Retina (tissue), 1 donor: ENCODE data around the gene QRFP.

ENCODE experiments used
- DNase-seq: peaks from one replicate; pipeline ENCODE4 v3.0.0-alpha.2; 2016

QRFP gene

GRCh38 chr9:130888146-130888885 is 8.3 kb downstream of the QRFP start:
- DNase-seq: no peak

GRCh38 chr9:130887494-130888144 is 9.0 kb downstream of the QRFP start:
- no peak for DNase-seq

GRCh38 chr9:130886981-130887380 is 9.6 kb downstream of the QRFP start:
- no peak for DNase-seq

GRCh38 chr9:130885484-130886375 is 10.9 kb downstream of the QRFP start:
- no peak for DNase-seq

- no peak for DNase-seq
These were observed 11.8 kb downstream of the QRFP start for GRCh38 chr9:130884542-130885483.

GRCh38 chr9:130884111-130884531 is 12.5 kb downstream of the QRFP start:
- DNase-seq: no peak

GRCh38 chr9:130883479-130883878 is 13.1 kb downstream of the QRFP start:
- no peak for DNase-seq

GRCh38 chr9:130882696-130883225 is 13.9 kb downstream of the QRFP start:
- DNase-seq: no peak

GRCh38 chr9:130881516-130881915 is 15.1 kb downstream of the QRFP start:
- DNase-seq: no peak

GRCh38 chr9:130880599-130881220 is 15.9 kb downstream of the QRFP start:
- DNase-seq: no peak

- DNase-seq: no peak
These were observed 16.7 kb downstream of the QRFP start for GRCh38 chr9:130879863-130880411.

- no peak for DNase-seq
These were observed 18.3 kb downstream of the QRFP start for GRCh38 chr9:130878295-130878694.

- no peak for DNase-seq
These were observed 19.3 kb downstream of the QRFP start for GRCh38 chr9:130877300-130877699.

GRCh38 chr9:130874783-130875182 is 21.8 kb downstream of the QRFP start:
- DNase-seq: no peak

- no peak for DNase-seq
These were observed 22.6 kb downstream of the QRFP start for GRCh38 chr9:130873966-130874365.

GRCh38 chr9:130872912-130873503 is 23.6 kb downstream of the QRFP start:
- DNase-seq: no peak

- DNase-seq: no peak
These were observed 24.1 kb downstream of the QRFP start for GRCh38 chr9:130872508-130872907.

GRCh38 chr9:130872093-130872492 is 24.5 kb downstream of the QRFP start:
- DNase-seq: no peak

- no peak for DNase-seq
These were observed 25.1 kb downstream of the QRFP start for GRCh38 chr9:130871395-130872062.
